ENCODE data around the gene FA2H.

GRCh38 chr16:74813109-74813641 lies 38.6 kb upstream of the FA2H start:
- TF ChIP-seq CTCF (IDR thresholded peaks at IDR 0.05; ENCODE audit: borderline replicate concordance, extremely low read depth, low read length, poor library complexity, severe bottlenecking) (peak; percentile 96), EZH2 (IDR thresholded peaks at IDR 0.05; ENCODE audit: borderline replicate concordance, low read depth, low read length, severe bottlenecking) (no peak)
